Stimulated activated CD4-positive, alpha-beta T cell treated with anti-CD3 and anti-CD28 coated beads, Interleukin-12 subunit alpha, Interleukin-12 subunit beta, amount 100 ng/mL, for 48 hours (primary cell): ENCODE results near the gene PSMB10.

Experiments
- DNase-seq, 3 donors: peaks; one replicate each; pipeline ENCODE4 v3.0.0-alpha.2; 2020; ENCODE audit warnings: low read depth in 2 of 3, low spot score in 1 of 3

The PSMB10 gene

DNA sequence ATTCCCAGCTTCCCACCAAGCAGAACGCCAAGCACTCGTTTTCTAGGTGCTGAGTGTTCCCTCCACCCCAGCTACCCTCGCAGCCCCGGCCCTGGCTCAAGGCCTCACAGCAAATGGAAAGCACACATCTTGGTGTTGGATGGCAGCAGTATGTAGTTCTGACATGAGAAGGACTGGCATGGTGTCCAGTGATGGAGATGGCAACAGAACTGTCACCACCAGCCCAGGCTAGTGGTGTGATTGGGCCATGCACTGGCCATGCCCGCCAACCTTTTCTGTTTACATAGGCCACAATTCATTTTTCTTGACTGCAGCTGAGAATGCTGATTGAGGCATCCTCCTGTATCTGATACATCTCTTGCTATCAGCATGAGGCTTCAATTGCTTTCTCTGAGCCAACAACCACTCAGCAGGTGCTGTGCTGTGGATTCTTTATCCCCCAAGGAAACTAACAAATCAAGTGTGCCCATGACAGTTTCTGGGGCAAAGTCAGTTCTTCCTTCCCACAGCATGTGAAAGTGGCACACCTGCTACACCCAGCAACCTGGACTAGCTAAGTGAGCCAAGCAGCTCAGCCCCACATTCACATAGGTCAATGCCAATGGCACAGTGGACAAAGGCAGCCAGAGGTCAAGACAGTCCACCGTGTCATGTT, 28.0 kb upstream of the PSMB10 start:
- no peak for DNase-seq

DNA sequence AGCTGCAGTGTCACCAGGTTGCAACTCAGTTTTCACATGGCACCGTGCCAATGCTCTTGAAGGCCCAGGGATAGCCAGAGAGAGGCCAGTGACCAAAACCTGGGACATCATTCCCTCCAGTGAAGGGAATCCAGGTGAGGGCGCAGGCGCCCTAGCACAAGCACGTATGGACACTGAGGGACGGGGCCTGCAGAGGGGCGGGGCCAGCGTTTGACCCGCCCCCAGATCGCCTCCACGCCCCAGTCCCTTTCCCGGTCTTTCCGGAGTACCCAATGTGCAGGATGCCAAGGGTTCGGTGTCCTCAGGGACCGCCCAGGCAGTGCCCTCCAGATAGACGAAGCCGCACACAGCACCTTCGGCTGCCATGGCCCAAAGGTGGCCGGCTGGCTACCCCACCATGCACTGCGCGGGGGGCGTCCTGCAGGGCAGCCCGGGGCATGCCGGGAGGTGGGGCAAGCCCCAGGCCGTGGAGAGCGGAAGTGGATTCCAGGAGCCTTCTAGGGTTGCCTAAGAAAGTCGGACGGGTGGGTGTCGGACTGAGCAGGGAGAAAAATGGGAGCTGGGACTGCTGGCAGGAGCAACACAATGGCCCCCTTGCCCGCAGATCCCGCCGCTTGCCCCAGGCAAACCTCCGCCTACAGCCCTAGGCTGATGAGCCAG, 27.1 kb upstream of the PSMB10 start:
- no peak for DNase-seq

DNA sequence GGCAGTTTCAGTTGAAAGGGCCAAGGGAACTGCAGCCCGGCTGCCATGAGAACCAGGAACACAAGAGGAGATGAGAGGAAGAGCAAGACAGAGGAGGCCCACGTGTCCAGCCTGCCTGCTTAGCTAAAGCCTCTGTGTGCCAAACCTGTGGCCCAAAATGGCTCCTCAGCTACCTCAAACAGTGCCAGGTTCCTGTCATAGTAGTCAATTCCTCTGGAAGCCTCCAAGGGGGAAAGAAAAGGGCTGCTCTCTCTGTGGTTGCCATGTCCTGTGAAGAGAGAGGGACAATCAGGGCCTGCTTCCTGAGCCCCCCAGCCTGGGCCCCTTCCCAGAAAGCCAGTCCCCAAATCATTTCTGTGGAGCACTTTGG, 26.6 kb upstream of the PSMB10 start:
- no peak for DNase-seq

DNA sequence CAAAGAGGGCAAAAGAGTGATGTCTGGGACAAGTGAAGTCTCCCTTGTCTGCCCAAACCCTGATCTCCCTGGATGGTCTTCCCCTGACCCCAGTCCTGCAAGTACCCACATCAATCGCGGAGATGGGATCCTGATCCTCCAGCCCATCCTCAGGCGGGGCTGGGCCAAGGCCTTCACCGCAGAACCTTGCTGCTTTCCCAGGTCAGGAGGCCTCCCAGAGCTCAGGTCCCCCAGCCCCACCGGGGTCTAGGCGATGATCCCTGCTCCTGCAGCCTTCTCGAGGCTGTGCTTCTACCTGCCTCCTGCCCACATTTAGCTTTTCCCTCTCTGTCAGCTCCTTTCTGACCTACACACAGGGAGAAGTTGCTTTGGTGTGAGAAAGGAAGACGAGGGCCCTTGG, 25.5 kb upstream of the PSMB10 start:
- no peak for DNase-seq

DNA sequence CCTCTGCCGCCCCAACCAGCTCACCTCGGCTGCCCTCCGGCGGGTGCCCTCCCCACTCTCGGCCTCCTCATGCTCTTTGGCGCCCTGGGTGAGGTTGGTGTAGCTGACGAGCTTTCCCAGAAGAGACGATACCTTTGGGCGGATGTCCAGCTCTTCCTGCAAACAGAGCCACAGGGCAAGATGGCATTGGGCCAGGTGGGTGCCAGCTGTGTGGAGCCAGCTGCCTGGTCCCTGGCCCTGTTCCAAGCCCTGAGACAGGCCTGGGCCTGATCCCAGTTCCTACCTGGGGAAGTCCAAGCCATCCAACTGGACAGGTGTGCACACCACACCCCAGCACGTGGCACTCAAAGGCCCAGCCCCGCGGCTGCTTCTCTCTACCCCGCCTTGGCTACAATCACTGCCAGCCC, 24.9 kb upstream of the PSMB10 start:
- no peak for DNase-seq

DNA sequence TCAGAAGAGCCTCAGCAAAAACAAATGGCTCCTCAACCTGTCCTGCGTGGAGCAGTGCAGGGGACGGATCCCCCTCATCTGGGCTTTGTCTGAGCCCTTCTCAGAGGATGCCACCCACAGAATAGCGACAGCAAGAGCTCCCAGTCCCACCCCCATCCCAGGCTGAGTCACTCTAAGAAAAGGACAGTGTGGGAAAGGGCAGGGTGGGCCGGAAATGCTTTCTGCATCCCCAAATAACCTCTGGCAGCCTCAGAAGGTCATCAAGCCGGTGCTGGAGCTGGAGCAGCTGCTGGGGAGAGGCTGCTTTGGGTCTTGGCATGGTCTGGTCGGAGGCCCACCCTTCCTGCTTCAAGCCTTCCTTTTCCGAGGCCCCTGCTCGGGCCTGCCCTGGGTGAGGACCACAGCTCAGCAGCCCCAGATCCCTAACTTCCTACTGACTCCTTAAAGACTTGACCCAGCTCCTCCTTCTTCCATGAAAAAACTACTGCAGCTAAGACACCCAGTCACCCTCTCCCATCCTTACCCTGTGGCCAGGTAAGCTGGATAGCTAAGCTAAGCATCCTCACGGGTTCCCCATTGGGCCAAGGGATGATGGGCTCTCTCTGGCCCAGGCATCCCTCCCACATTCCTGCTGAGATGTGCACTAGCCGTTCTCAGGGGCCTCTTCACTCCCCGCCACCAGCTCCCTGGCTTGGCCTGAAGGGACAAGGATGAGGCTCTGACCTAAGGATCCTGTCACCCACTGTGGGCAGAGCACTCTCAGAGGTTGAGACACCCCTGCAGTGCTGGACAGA, 23.1 kb upstream of the PSMB10 start:
- no peak for DNase-seq

DNA sequence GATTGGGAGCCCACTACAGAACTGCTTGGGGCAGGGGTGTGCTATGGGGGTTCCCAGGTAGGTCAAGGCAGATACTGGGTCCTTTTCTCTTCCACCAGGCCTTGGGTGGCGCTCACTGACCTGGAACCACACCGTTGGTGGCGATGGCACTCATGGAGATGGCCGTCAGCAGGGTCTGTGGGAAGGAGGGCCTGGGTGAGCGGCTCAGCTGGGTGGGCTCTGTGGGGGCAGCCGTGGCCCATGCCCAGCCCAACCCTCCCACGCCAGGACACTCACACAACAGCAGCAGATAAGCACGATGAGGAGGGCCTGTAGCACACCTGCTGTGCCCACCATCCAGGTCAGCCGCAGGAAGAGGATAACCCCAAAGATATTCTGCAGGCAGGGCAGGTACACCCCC, 21.0 kb upstream of the PSMB10 start:
- DNase-seq = no peak

DNA sequence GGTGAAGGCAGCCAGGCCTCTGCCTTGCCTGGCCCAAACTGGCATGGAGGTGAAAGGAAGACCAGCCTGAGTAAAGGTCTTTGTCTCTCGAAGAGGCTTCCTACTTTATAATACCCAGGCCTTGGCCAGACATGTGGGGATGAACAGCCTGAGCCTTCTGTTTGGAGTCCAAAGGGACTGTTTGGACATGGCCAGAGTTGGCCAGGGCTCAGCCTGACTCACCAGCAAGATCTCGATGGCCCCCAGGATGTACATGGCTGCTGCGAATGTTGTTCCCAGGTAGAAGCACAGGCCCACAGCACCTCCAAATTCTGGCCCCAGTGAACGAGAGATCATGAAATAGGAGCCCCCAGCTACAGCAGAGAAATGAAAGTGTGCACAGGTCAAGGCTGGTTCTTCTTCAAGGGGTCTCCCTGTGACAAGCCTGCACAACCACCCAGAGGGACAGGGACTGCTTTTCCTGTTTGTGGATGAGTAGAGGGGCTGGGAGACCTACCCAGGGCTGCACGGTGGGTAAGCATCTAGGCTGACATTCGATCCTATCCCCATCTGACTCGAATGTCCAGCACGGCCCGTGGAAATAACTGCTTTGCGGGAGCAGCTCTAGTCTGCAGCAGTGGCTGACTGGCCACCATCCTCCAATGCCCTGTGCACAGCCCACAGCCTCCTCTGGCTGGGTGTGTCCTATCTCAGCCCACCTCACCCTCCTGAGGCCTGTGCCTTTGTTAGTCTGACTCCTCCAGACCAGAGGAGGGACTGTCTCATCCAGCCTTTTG, 18.0 kb upstream of the PSMB10 start:
- DNase-seq = no peak

DNA sequence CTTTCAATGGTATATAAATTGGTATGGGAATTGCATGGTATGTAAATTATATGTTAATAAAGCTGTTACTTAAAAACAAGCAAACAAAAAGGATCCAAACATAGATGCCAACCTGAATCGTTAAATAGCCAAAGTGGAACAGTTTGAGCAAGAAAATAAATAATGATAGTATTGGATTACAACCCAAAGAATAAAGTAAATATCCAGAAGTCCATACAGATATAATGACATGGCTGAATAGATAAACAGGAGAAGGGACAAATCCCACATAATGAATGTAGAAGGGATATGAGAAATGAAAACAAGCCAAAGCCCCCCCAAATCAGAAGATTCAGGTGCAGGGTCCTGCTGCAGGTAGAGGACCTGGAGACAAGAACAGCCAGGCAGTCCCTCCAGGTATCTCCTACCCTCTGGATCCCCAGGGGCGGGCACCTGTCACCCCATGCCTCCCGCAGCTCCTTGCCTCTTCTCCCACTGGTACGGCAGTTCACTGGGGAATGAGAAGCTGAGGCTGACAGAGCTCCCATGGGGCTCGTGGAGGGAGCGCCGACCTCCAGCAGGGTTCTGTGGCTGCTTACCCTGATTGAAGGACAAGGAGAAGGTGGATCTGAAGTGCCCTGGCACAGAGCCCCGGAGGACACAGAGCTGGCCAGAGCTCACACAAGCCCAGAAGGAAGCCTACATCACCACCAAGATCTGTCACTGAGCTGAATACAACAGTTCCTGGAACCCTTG, 17.2 kb upstream of the PSMB10 start:
- no peak for DNase-seq

DNA sequence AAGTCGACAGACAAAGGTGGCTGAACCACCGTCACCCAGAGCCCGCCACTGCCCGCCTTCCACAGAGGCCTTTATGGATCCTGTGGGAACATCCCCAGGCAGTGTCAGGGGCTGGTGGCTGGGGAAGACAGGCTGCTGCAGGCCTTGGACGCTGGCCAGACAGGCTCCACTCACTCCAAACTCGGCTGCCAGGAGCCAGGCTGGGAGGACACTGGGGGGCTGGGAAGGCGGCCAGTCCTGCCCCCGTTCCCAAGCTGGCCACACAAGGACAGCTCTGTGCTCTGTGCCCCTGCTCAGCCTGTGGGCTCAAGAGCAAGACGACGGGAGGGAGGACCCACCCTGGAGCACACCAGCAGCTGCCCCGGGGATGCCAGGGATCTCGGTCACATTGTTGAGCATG, 14.8 kb upstream of the PSMB10 start:
- DNase-seq = no peak

DNA sequence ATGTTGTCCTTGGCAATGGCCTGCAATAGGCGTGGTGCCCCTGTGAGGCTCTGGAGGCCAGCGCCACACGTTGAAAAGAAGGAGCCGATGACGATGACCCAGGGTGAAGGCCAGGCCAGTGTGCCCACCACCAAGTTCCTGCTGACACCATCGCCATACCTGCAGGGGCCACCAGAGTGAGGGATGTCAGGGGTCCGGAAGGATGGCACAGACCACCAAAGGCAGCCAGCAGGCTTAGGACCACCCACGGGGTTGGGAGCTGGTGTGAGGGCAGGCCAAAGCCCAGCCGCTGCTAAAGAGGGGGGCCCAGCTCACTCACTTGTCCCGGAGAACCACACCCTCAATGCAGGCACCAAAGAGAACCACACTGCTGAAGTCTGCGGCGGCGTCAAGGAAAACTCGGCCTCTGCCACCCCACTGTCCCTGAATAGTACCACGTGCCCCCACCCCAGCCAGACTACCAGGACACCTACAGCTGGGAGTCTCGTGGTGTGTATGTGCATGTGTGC, 13.7 kb upstream of the PSMB10 start:
- no peak for DNase-seq

DNA sequence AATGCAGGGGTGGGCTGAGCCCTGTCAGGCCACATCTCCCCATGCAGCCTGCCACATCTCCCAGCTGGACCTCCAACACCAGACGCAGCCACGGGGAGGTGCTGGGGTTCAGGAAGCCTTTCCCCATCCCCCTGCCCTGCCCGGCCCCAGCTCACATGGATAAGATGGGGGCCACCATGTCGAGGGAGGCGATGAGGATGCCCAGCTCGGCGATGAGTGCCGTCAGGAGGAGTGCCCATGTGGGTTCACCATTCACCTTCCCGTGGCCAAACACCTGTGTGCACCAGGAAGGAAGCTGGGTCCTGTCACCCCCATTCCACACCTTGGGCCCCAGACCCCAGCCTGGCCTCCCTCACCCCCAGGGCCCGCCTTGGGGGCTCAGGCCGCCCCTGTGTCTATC, 13.0 kb upstream of the PSMB10 start:
- no peak for DNase-seq

DNA sequence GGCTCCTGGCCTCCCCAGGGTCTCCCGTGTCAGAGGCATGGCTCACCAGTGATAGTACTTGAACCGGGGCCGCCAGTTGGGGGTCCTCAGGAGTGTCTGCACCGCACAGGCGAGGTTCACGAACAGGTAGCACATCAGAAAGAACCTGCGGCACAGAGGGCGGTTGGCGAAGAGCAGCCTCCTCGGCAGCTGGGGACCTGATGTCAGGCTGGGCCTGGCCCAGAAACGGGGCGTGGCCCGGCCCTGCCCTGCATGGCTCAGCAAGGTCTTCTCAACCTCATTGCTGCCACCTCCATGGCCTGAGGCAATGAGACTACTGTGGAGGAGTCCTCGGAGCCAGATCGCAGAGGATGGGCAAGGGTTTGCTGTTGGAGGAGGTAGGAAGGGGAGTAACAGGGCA, 11.4 kb upstream of the PSMB10 start:
- DNase-seq = no peak

DNA sequence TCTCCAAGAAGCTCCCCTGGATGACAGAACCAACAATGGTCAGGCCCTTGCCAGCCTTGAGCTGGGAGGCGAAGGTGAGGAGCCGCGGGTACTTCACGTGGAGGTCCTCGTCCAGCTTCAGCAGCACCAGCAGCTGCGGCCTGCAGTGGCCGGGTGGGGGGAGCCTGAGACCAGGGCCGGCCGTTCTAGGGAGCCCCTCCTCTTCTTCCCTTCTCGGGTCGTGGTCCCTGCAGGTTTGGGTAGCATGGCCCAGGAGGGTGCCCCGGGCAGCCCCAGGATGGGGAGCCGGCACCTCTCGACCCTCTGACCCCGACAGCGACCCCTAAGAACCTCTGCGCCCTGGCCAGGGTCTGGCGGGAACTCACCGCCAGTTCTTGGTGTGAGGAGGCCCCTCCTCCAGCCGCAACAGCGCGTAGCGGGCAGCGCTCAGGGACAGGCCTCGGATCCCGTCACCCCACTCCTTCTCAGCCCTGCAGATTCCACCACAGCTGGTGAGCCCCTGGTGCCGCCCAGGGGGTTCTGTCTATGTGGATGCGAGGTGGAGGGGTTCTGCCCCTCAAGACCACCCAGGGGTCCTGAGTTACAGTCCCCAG, 10.4 kb upstream of the PSMB10 start:
- DNase-seq = no peak

DNA sequence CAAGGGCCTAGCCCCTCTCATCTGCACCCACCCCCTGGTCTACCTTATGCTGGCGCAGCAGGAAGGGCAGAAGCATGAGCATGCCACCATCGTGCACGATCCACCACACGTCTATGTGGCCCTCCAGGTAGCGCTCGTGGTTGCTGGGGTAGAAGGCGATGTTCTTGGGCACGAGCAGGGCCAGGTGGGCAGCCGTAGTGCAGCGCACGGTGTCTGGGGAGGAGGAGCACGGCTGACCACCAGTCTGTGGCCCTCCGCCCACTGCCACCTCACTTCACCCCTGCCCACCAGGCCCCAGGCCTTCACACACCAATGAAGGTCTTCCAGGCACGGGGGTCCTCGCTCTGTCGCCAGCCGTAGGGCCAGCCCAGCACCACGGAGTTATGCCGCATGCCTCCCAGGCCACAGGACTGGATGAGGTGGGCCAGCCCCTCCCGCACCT, 9.5 kb upstream of the PSMB10 start:
- no peak for DNase-seq

DNA sequence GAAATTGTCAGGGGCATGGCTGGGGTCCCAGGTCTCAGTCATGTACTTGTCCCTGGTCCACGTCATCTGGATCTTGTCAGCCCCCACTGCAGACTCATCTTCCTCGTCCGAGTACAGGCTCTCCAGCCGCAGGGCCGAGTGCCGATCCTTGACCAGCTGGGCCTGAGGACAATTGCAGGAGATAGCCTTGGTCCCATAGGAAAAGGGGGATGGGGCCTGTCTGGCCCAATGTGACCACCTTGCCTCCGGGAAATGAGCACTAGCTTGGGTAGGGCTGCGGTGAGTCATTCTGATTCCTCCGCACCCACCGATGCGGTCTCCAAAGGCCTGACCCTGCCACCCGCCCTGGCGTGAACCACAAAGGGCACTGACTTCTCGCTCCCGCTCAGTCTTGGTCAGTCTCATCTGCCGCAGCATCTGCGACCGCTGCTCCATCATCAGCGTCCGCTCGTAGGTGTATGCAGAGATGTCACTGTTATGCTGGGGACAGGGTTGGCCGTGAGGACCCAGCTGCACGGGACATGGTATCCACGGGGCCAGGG, 8.8 kb upstream of the PSMB10 start:
- no peak for DNase-seq

DNA sequence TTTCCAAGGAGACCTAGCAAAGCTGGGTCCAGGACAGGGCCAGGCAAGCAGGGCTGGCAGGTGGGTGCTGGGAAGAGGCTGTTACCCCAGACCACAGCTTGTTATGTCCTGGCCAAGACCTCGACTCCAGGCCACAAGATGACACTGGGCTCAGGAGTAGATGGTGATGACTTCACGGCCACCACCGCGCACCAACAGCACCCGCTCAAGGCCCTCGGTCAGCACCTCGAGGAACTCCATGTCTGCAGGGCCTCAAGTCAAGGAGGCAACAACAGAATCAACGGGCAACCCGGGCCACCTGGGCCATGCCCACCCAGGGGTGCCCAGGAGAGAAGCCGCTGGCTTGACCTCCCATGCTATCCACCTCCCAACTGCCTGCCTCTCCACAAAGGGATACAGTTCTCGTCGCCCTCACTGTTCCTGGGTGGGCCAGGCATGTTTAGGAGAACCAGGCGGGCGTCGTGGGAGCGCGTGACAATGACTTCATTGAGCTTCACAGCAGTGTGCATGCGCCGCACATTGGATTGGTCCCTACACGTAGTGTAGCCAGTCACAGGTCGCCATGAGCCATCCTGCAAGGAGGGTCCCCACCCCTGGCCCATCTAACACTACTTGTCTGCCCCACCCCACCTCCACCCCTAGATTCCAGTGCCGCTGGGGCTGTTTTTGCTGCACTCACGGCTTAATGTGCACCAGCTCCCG, 8.2 kb upstream of the PSMB10 start:
- DNase-seq = no peak

DNA sequence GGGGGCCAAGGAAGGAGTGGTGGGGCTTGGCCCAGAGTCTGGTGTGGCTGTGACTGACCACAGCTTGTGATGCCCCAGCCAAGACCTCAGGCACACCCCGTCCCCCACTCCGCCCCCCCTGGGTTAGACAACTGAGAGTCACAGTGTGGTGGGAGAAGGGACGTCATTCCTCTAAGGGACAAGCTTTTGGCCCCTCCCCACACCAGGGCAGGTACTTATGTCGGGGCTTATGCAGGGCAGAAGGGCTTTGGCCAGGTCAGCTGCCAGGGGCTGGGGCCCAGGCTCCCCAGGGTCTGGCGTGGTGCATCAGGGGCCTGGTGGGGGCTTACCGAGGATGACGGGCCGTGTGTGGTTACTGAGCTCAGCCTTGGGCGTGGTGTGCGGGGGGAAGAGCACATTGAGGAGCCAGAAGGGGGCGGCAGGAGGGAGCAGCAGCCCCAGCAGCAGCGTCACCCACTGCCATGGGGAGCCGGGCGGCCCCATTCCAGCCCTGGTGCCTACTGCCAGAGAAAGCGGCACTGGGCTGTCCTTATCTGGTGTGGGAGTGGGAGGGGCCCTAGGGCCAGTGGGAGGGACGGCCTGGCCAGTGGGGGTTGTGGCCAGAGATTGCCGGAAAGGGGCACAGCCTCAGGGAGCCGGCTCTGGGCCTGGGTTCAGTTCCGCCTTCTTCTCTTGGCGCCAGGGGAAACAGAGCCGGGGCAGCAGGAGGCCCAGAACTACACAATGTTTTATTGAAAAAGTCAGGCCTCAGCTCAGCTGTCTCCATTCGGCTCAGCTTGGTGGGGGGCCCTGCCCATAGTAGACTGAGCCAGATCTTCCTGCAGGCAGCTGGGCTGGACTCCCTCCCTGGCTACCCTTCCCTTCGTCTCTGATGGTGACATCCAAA, 7.2 kb upstream of the PSMB10 start, which contains the start of gene LCAT:
TSS of gene LCAT (minus strand) at position 502 of the 886 bp plus-strand sequence. CDS start at position 483, 19 bp downstream.
- no peak for DNase-seq
